H1 (cell line): ENCODE measurements around the gene ATXN7. TPM values are rescaled to one million over a fixed set of nuclear protein-coding genes. Genes with fewer than 3 reads are reported as not detected.

ENCODE experiments used
- CBX5 ChIP-seq: fragments of 300-800, 300-1000 bp; sonication (generic); IDR thresholded peaks from 2 replicates; pipeline ENCODE4 v1.7.1; 2016; ENCODE audit warnings: antibody characterized with exemption, low read length, low read depth
- CBX8 ChIP-seq: fragments of 300-800, 300-1000 bp; sonication (generic); IDR thresholded peaks from 2 replicates; pipeline ENCODE4 v1.7.1; 2016; ENCODE audit warnings: low read depth, low read length, borderline replicate concordance
- CHD7 ChIP-seq: fragments of 300-600 bp; sonication (generic); IDR thresholded peaks from 2 replicates; pipeline ENCODE4 v1.7.1; 2012; ENCODE audit warnings: low read length, moderate library complexity, mild to moderate bottlenecking, inconsistent platforms; ENCODE audit not compliant: insufficient replicate concordance
- EZH2 ChIP-seq: fragments of 200-600 bp; sonication (generic); IDR thresholded peaks from 2 replicates; pipeline ENCODE4 v1.7.1; 2012; ENCODE audit warnings: low read depth, mild to moderate bottlenecking, moderate library complexity, low read length, inconsistent platforms; ENCODE audit not compliant: severe bottlenecking
- FOSL1 ChIP-seq: IDR thresholded peaks from 2 replicates; pipeline ENCODE4 v1.6.1; 2011; ENCODE audit warnings: mild to moderate bottlenecking, low read depth, low read length, moderate library complexity; ENCODE audit not compliant: insufficient read depth
- KDM1A ChIP-seq: fragments of 200-600, 300-600 bp; sonication (generic); IDR thresholded peaks from 2 replicates; pipeline ENCODE4 v1.7.1; 2016; ENCODE audit warnings: mild to moderate bottlenecking, low read length, borderline replicate concordance
- PHF8 ChIP-seq: fragments of 200-600 bp; sonication (generic); conservative IDR thresholded peaks from 2 replicates; pipeline ENCODE4 v1.7.1; 2012; ENCODE audit warnings: low read depth, mild to moderate bottlenecking, inconsistent platforms, low read length, moderate library complexity
- SUZ12 ChIP-seq: fragments of 200-600 bp; sonication (generic); IDR thresholded peaks from 2 replicates; pipeline ENCODE4 v1.6.1; 2012; ENCODE audit warnings: mild to moderate bottlenecking, inconsistent platforms, low read length, moderate library complexity, mixed read lengths
- USF2 ChIP-seq: IDR thresholded peaks from 2 replicates; pipeline ENCODE4 v1.6.1; 2011; ENCODE audit warnings: low read length, improper control_type of control experiment
- polyA plus RNA-seq, 7 experiments: library from polyadenylated mRNA; depleted of rRNA in 3 of 7; stranded (reverse) in 5 of 7; unstranded in 2 of 7; fragments of >200 nt in 5 of 7; fragments of 200-250 nt in 2 of 7; gene quantifications; 1 replicate in 5 of 7; 2 replicates in 1 of 7; 4 replicates in 1 of 7; pipeline versions ENCODE4 v1.2.1 to v1.2.3, GENCODE V29; 2011 to 2013; ENCODE audit warnings: missing spikeins in 2 of 7, mixed read lengths in 2 of 7
- total RNA-seq: library from RNA; stranded (reverse); fragmentation: NEBNext Ultra II Directional; extraction: Animal tissue kit (Norgen Biotek cat#: 25700); gene quantifications from 2 replicates; pipeline ENCODE4 v1.2.1, GENCODE V29; 2021

The ATXN7 gene
- total and polyA plus RNA-seq, 2 of the 8 experiments (the other 6 are each of a cell fraction or from before 2014, with no cell fraction given): 15.5 to 16.8 TPM

GRCh38 chr3:63947594-63947993, 83.9 kb downstream of the ATXN7 start (continued):
- TF ChIP-seq CHD7 (no peak), USF2 (no peak), PHF8 (no peak), FOSL1 (no peak), EZH2 (no peak), SUZ12 (no peak), CBX5 (no peak), CBX8 (no peak), KDM1A (no peak)
